WTC11 (cell line): ENCODE measurements around the gene TIGAR. TPM values are rescaled to one million over a fixed set of nuclear protein-coding genes. Genes with fewer than 3 reads are reported as not detected.

Experiments used
- ATAC-seq: fragments of 200-7000 bp; cut with Tn5 transposase; 2 replicates; pipeline ENCODE4 v1.10.0; 2021; ENCODE audit warnings: mild to moderate bottlenecking, moderate library complexity
- CTCF ChIA-PET: fragments of 300-600 bp; sonication (Branson Sonifier 250); formaldehyde crosslinking; loops from one replicate; lab custom pipeline; 2021; ENCODE audit warnings: antibody characterized with exemption; lab: Charles Lee
- POLR2A ChIA-PET: fragments of 350-600 bp; sonication (Branson Sonifier 250); formaldehyde crosslinking; loops from one replicate; lab custom pipeline; 2021; ENCODE audit warnings: antibody characterized with exemption; lab: Charles Lee
- DNase-seq: peaks from one replicate; pipeline ENCODE4 v3.0.0; 2021; ENCODE audit warnings: low spot score
- H3K27ac Mint-ChIP-seq: 2 replicates; pipeline ENCODE4 v1.8.0; 2021; ENCODE audit warnings: mixed read lengths
- H3K27me3 Mint-ChIP-seq: 2 replicates; pipeline ENCODE4 v1.8.0; 2021; ENCODE audit warnings: low read depth, mild to moderate bottlenecking, moderate library complexity, mixed read lengths
- H3K36me3 Mint-ChIP-seq: 2 replicates; pipeline ENCODE4 v1.8.0; 2021; ENCODE audit warnings: mixed read lengths
- H3K4me1 Mint-ChIP-seq: 2 replicates; pipeline ENCODE4 v1.8.0; 2022; ENCODE audit warnings: mixed read lengths
- H3K4me3 Mint-ChIP-seq: 2 replicates; pipeline ENCODE4 v1.8.0; 2021; ENCODE audit warnings: mild to moderate bottlenecking, moderate library complexity, mixed read lengths
- H3K9me3 Mint-ChIP-seq: 2 replicates; pipeline ENCODE4 v1.8.0; 2021; ENCODE audit warnings: mixed read lengths
- CREB1 ChIP-seq: sonication (generic); formaldehyde crosslinking; IDR thresholded peaks from 2 replicates; pipeline ENCODE4 v1.8.0; 2023; ENCODE audit warnings: mild to moderate bottlenecking, missing genetic modification reagents
- E2F4 ChIP-seq: sonication (generic); formaldehyde crosslinking; IDR thresholded peaks from 2 replicates; pipeline ENCODE4 v1.8.1; 2022; ENCODE audit warnings: low read depth, mild to moderate bottlenecking, moderate library complexity, missing genetic modification reagents, borderline replicate concordance
- EMX1 ChIP-seq: fragments of 250-450 bp; sonication (Bioruptor Pico); IDR thresholded peaks from 2 replicates; pipeline ENCODE4 v1.8.0; 2021; ENCODE audit warnings: mild to moderate bottlenecking
- ERG ChIP-seq: fragments of 250-450 bp; sonication (Bioruptor Pico); IDR thresholded peaks from 2 replicates; pipeline ENCODE4 v1.8.0; 2021; ENCODE audit warnings: mild to moderate bottlenecking
- GTF2I ChIP-seq: fragments of 250-450 bp; sonication (Bioruptor Pico); conservative IDR thresholded peaks from 2 replicates; pipeline ENCODE4 v1.4.0; 2021; ENCODE audit warnings: mild to moderate bottlenecking
- MXD4 ChIP-seq: fragments of 250-450 bp; sonication (Bioruptor Pico); IDR thresholded peaks from 2 replicates; pipeline ENCODE4 v1.8.0; 2021; ENCODE audit warnings: mild to moderate bottlenecking, moderate library complexity, borderline replicate concordance
- NFE2L1 ChIP-seq: sonication (generic); formaldehyde crosslinking; IDR thresholded peaks from 2 replicates; pipeline ENCODE4 v1.8.1; 2023; ENCODE audit warnings: missing genetic modification reagents
- NR2C2 ChIP-seq: sonication (generic); formaldehyde crosslinking; IDR thresholded peaks from 2 replicates; pipeline ENCODE4 v1.8.0; 2022; ENCODE audit warnings: mild to moderate bottlenecking, missing genetic modification reagents
- SMAD4 ChIP-seq: sonication (generic); formaldehyde crosslinking; IDR thresholded peaks from 2 replicates; pipeline ENCODE4 v1.8.0; 2022; ENCODE audit warnings: mild to moderate bottlenecking, missing genetic modification reagents
- SOX15 ChIP-seq: fragments of 250-450 bp; sonication (Bioruptor Pico); IDR thresholded peaks from 2 replicates; pipeline ENCODE4 v1.9.0; 2021; ENCODE audit warnings: mild to moderate bottlenecking
- ZNF138 ChIP-seq: sonication (generic); formaldehyde crosslinking; conservative IDR thresholded peaks from 2 replicates; pipeline ENCODE4 v1.8.1; 2022; ENCODE audit warnings: mild to moderate bottlenecking, moderate library complexity, missing genetic modification reagents
- ZNF281 ChIP-seq: sonication (generic); formaldehyde crosslinking; IDR thresholded peaks from 2 replicates; pipeline ENCODE4 v1.8.0; 2023; ENCODE audit warnings: mild to moderate bottlenecking, missing genetic modification reagents
- ZNF416 ChIP-seq: fragments of 250-450 bp; sonication (Bioruptor Pico); IDR thresholded peaks from 2 replicates; pipeline ENCODE4 v1.9.0; 2021; ENCODE audit warnings: mild to moderate bottlenecking, inconsistent platforms
- ZNF423 ChIP-seq: fragments of 250-450 bp; sonication (Bioruptor Pico); IDR thresholded peaks from 2 replicates; pipeline ENCODE4 v2.1.2; 2022; ENCODE audit warnings: mild to moderate bottlenecking, moderate library complexity
- ZNF671 ChIP-seq: fragments of 250-450 bp; sonication (Bioruptor Pico); IDR thresholded peaks from 2 replicates; pipeline ENCODE4 v1.8.0; 2021; ENCODE audit warnings: mild to moderate bottlenecking
- total RNA-seq: library from RNA; stranded (reverse); gene quantifications from 3 replicates; pipeline ENCODE4 v1.2.3, GENCODE V29; 2021
- TF ChIP-seq, protein P1 (sequence below): sonication (generic); formaldehyde crosslinking; IDR thresholded peaks from 2 replicates; pipeline ENCODE4 v1.8.1; 2022; ENCODE audit warnings: mild to moderate bottlenecking, moderate library complexity, missing genetic modification reagents
- TF ChIP-seq, protein P2 (sequence below): sonication (generic); formaldehyde crosslinking; IDR thresholded peaks from 2 replicates; pipeline ENCODE4 v1.8.0; 2022; ENCODE audit warnings: mild to moderate bottlenecking, missing genetic modification reagents
- TF ChIP-seq, protein P3 (sequence below): fragments of 250-450 bp; sonication (Bioruptor Pico); IDR thresholded peaks from 2 replicates; pipeline ENCODE4 v1.9.0; 2021; ENCODE audit warnings: mild to moderate bottlenecking, borderline replicate concordance

The TIGAR gene
- total RNA-seq, 1 experiment from 2014 or later = 26.7 TPM

DNA sequence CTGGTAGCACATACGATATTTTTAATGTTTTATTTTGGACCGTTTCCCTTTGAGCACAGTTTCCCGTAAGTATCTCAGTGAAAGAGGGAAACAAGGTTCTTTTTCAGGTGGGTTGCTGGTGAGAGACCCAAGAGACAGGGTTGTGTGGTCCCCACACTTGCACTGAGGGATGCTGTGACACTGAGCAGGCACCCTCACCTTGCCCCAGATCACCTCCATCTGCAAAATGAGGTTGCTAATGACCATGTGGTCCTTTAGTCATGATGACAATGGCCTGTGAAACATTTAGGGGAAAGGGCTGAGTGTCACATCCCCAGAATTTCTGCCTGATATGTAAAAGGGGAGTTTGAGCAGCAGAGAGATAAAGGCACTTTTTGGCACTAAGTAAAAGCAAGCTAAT, 43.2 kb upstream of the TIGAR start:
- DNase-seq = no peak
- ChIA-PET CTCF (interaction anchor here (0.9 to 3.1 kb wide), 16 partner anchors 10 to 395 kb away, joined by 4 to 47 read pairs (median 15); no protein-coding TSS in a partner anchor), POLR2A (interaction anchor here (1.6 to 2.1 kb wide), 2 partner anchors 16 to 113 kb away, joined by 6 to 10 read pairs; no protein-coding TSS in a partner anchor)
- Mint-ChIP-seq H3K27me3 (peaks cover 5% of the 10 kb centered on the region; the same call in 1 of the 2 replicates), H3K4me3 (peak overlapping the region; percentile 42), H3K27ac (peak overlapping the region; percentile 85), H3K4me1 (peaks cover 66% of the 10 kb centered on the region), H3K9me3 (no peaks in the 10 kb centered on the region), H3K36me3 (peaks cover 76% of the 10 kb centered on the region)
- ATAC-seq = no peak
- TF ChIP-seq NR2C2 (CRISPR knock-in tag) (no peak), ZNF671 (CRISPR knock-in tag) (no peak), NFE2L1 (CRISPR knock-in tag) (no peak), EMX1 (CRISPR knock-in tag) (no peak), MXD4 (CRISPR knock-in tag) (no peak), ZNF416 (CRISPR knock-in tag) (no peak), GTF2I (CRISPR knock-in tag) (no peak), E2F4 (no peak), ZNF281 (no peak), ZNF423 (CRISPR knock-in tag) (no peak), CREB1 (CRISPR knock-in tag) (no peak), ERG (CRISPR knock-in tag) (no peak), SOX15 (no peak), ZNF138 (CRISPR knock-in tag) (no peak), SMAD4 (CRISPR knock-in tag) (no peak)
- TF ChIP-seq, protein P1, sequence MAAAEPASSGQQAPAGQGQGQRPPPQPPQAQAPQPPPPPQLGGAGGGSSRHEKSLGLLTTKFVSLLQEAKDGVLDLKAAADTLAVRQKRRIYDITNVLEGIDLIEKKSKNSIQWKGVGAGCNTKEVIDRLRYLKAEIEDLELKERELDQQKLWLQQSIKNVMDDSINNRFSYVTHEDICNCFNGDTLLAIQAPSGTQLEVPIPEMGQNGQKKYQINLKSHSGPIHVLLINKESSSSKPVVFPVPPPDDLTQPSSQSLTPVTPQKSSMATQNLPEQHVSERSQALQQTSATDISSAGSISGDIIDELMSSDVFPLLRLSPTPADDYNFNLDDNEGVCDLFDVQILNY (CRISPR knock-in tag) = no peak
- TF ChIP-seq, protein P2, sequence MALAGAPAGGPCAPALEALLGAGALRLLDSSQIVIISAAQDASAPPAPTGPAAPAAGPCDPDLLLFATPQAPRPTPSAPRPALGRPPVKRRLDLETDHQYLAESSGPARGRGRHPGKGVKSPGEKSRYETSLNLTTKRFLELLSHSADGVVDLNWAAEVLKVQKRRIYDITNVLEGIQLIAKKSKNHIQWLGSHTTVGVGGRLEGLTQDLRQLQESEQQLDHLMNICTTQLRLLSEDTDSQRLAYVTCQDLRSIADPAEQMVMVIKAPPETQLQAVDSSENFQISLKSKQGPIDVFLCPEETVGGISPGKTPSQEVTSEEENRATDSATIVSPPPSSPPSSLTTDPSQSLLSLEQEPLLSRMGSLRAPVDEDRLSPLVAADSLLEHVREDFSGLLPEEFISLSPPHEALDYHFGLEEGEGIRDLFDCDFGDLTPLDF (CRISPR knock-in tag) = no peak
- TF ChIP-seq, protein P3, sequence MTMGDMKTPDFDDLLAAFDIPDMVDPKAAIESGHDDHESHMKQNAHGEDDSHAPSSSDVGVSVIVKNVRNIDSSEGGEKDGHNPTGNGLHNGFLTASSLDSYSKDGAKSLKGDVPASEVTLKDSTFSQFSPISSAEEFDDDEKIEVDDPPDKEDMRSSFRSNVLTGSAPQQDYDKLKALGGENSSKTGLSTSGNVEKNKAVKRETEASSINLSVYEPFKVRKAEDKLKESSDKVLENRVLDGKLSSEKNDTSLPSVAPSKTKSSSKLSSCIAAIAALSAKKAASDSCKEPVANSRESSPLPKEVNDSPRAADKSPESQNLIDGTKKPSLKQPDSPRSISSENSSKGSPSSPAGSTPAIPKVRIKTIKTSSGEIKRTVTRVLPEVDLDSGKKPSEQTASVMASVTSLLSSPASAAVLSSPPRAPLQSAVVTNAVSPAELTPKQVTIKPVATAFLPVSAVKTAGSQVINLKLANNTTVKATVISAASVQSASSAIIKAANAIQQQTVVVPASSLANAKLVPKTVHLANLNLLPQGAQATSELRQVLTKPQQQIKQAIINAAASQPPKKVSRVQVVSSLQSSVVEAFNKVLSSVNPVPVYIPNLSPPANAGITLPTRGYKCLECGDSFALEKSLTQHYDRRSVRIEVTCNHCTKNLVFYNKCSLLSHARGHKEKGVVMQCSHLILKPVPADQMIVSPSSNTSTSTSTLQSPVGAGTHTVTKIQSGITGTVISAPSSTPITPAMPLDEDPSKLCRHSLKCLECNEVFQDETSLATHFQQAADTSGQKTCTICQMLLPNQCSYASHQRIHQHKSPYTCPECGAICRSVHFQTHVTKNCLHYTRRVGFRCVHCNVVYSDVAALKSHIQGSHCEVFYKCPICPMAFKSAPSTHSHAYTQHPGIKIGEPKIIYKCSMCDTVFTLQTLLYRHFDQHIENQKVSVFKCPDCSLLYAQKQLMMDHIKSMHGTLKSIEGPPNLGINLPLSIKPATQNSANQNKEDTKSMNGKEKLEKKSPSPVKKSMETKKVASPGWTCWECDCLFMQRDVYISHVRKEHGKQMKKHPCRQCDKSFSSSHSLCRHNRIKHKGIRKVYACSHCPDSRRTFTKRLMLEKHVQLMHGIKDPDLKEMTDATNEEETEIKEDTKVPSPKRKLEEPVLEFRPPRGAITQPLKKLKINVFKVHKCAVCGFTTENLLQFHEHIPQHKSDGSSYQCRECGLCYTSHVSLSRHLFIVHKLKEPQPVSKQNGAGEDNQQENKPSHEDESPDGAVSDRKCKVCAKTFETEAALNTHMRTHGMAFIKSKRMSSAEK (CRISPR knock-in tag) = no peak
